OCI-M2 (cell line): Measurements from ENCODE around the gene RALGPS2.

Experiments used
- DNase-seq: peaks from one replicate; lab custom pipeline; 2025; ENCODE audit not compliant: unreplicated experiment; lab: John Stamatoyannopoulos, UW

The RALGPS2 gene

DNA sequence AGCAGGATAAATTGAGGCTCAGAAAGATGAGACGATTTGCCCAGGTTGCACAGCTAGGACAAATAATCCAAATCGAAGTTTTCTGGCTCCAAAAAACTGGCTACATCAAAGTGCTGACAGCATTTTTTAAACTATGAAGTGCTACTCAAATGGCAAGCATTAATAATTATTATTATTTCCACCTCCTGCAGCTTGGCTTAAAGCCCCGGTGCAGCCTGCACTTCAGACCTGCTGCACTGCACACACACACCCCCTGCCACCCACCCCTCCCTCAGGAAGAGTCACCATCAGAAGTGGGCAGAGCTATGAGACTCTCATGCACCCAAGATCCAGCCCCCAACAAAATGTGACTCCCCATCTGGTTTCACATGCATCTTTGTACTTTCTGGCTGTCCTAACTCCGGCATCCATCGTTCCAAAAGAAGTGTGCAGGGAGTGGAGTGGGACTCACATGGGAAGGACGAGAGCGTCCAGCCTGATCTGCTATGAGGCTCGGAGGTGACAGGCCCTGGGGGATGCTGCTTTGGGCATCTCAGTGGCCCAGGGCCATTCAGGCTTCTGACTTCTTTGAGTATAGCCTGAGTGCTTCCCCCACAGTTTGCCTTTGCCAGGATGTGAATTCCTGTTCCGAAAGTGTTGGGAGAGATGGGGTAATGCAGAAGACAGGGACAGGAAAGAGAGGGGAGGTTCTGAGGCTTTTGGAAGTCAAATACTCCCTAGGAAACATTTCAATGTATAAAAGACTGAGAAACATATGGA is 235.6 kb downstream of the RALGPS2 start:
- DNase-seq = no peak

DNA sequence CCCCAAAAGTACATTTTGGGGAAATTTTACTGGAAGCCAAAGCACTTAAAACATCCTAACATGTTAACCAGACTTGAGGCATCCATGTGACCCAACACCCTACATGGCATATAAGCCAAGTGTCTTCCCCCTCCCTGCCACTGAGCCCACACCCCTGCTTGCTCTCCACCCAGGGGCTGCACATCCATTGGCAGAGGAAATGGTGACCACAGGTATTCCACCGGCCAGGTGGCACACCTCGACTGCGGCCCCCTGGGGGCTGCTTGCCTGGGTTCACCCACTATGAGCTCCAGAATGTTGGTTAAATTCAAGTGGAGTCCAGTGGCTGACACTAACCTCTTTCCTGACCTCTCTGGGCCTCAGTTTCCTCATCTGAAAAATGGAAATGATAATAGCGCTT is 236.3 kb downstream of the RALGPS2 start:
- no peak for DNase-seq

- DNase-seq = no peak
Observed at GRCh38 chr1:178961868-178962267, 236.8 kb downstream of the RALGPS2 start.

DNA sequence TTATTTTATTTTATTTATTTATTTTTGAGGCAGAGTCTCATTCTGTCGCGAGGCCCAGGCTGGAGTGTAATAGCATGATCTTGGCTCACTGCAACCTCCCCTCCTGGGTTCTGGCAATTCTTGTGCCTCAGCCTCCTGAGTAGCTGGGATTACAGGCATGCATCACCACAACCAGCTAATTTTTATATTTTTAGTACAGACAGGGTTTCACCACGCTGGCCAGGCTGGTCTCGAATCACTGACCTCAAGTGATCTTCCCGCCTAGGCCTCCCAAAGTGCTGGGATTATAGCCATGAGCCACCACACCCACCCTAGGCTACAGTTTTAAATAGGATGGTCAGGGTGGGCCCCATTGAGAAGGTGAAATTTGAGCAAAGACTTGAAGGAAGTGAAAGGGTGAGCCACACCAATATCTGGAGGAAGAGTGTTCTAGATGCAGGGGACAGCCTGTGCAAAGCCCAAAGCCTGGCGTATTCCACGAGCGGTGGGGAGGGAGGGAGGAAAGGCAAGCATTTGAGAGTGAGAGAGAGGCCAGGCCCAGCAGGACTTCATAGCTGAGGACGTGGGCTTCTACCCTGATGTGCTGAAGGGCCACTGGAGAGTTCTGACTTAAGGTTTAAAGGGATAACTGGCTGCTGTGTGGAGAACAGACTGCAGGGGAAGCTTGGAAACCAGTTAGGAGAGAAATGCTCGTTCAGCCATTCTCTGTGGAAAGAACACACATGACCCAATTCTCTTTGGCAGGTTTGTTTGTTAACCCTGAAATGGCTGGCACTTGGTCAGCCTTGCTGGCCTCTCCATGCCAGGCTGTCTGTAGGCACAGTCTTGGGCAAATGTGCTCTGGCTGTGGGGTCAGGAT is 238.0 kb downstream of the RALGPS2 start:
- DNase-seq = no peak

- no peak for DNase-seq
Observed at GRCh38 chr1:178964469-178965330, 239.7 kb downstream of the RALGPS2 start.

DNA sequence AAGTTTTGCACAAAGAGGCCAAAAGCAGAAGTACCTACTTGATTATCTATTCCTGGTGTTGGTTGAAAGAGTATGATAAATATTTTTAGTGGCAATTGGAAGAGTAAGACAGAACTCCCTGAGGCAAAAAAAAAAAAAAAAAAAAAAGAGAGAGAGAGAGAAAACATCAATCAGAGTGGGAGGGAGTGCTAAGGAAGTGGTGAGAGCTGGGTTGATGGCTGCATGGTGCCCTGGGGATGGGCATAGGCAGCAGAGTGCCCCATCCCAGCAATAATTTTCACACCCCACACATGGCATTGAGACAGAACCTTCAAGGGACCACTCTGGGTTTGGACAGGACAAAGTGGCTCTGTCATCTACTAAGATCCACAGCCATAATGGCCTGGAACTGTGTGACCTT is 241.3 kb downstream of the RALGPS2 start:
- DNase-seq = no peak

DNA sequence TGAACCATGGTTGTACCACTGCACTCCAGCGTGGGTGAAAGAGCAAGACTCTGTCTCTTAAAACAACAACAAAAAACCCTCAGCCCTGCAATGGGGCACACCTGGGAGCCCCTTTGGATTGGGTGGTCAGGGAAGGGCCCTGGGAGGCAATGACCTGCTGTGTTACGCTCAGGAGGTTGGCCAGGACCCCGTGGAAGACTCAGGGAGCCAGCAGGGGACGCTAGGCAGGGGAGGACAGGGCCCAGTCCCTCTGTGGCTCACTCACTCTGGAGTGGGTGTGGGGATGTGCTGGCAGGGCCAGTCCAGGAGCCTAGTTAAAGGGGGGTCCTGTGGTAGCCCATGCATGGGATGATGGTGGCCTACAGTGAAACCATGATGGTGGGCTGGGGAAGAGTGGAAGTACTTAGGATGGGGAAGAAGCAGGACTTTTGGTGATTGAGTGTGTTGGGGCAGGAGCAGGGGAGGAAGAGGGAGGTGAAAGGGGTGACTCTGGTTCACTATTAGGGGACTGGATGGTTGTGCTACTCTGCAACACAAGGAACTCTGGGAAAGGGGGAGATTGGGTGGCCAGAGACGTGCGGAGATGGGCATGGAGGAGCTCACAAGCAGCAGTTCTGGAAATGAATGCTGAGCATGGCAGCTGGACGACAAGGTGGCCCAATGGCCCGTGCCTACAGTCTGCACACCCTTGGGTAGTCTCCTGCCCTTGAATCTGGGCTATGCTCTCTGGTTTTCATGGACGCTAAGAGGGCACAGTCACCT is 244.4 kb downstream of the RALGPS2 start:
- DNase-seq = no peak

GRCh38 chr1:178970184-178970583 is 245.1 kb downstream of the RALGPS2 start:
- DNase-seq = no peak
